Astrocyte (in vitro differentiated cells and primary cell): ENCODE data around the gene C1QTNF12. TPM values are rescaled to one million over a fixed set of nuclear protein-coding genes. Genes with fewer than 3 reads are reported as not detected.

Experiments used
- DNase-seq: peaks from one replicate; pipeline ENCODE4 v3.0.0-alpha.2; 2010; ENCODE audit warnings: low read depth
- FAIRE-seq: peaks from 2 replicates; lab custom pipeline; 2011; peaks lifted over from hg19 to GRCh38; lab: Jason Lieb, UNC
- H2AFZ ChIP-seq: 2 replicates; pipeline ENCODE4 v1.6.0; 2012; ENCODE audit warnings: low read depth, low read length, inconsistent platforms
- H3K27ac ChIP-seq: 2 replicates; pipeline ENCODE4 v1.5.1; 2011; ENCODE audit warnings: low read depth, low read length, inconsistent platforms
- H3K27me3 ChIP-seq: 2 replicates; pipeline ENCODE4 v1.6.0; 2011; ENCODE audit warnings: low read length, inconsistent platforms; ENCODE audit not compliant: insufficient read depth
- H3K36me3 ChIP-seq: 2 replicates; pipeline ENCODE4 v1.5.1; 2011; ENCODE audit warnings: low read length, inconsistent platforms; ENCODE audit not compliant: insufficient read depth
- H3K4me1 ChIP-seq: 2 replicates; pipeline ENCODE4 v1.5.1; 2011; ENCODE audit warnings: low read length, inconsistent platforms; ENCODE audit not compliant: insufficient read depth
- H3K4me2 ChIP-seq: 2 replicates; pipeline ENCODE4 v1.6.0; 2012; ENCODE audit warnings: low read length, inconsistent platforms
- H3K4me3 ChIP-seq: 2 replicates; pipeline ENCODE4 v1.5.1; 2011; ENCODE audit warnings: low read depth, mild to moderate bottlenecking, low read length, inconsistent platforms; ENCODE audit not compliant: insufficient read depth
- H3K79me2 ChIP-seq: 2 replicates; pipeline ENCODE4 v1.6.0; 2012; ENCODE audit warnings: mild to moderate bottlenecking, low read length, inconsistent platforms; ENCODE audit not compliant: insufficient read depth
- H3K9ac ChIP-seq: 2 replicates; pipeline ENCODE4 v1.6.0; 2012; ENCODE audit warnings: mild to moderate bottlenecking, low read length, inconsistent platforms
- H3K9me3 ChIP-seq: 2 replicates; pipeline ENCODE4 v1.5.1; 2012; ENCODE audit warnings: low read depth, mild to moderate bottlenecking, low read length, inconsistent platforms; ENCODE audit not compliant: insufficient read depth
- H4K20me1 ChIP-seq: 2 replicates; pipeline ENCODE4 v1.6.0; 2012; ENCODE audit warnings: low read length, inconsistent platforms; ENCODE audit not compliant: insufficient read depth
- H3K27ac Mint-ChIP-seq: one replicate; pipeline ENCODE4 v1.8.0; 2021; ENCODE audit warnings: mild to moderate bottlenecking, mixed read lengths; ENCODE audit not compliant: unreplicated experiment
- H3K27me3 Mint-ChIP-seq: one replicate; pipeline ENCODE4 v1.8.0; 2021; ENCODE audit warnings: low read depth, mixed read lengths; ENCODE audit not compliant: unreplicated experiment
- H3K36me3 Mint-ChIP-seq: one replicate; pipeline ENCODE4 v1.8.0; 2021; ENCODE audit warnings: low read depth, mixed read lengths; ENCODE audit not compliant: unreplicated experiment
- H3K4me1 Mint-ChIP-seq: one replicate; pipeline ENCODE4 v1.8.0; 2021; ENCODE audit warnings: low read depth, mixed read lengths; ENCODE audit not compliant: unreplicated experiment
- H3K4me3 Mint-ChIP-seq: one replicate; pipeline ENCODE4 v1.8.0; 2021; ENCODE audit warnings: mild to moderate bottlenecking, moderate library complexity, mixed read lengths; ENCODE audit not compliant: unreplicated experiment
- H3K9me3 Mint-ChIP-seq: one replicate; pipeline ENCODE4 v1.8.0; 2021; ENCODE audit warnings: mild to moderate bottlenecking, mixed read lengths; ENCODE audit not compliant: unreplicated experiment
- EZH2 ChIP-seq: IDR thresholded peaks from 2 replicates; pipeline ENCODE4 v1.6.1; 2012; ENCODE audit warnings: mild to moderate bottlenecking, low read length, inconsistent platforms; ENCODE audit not compliant: insufficient read depth
- total RNA-seq: library from RNA; stranded (reverse); gene quantifications from 2 replicates; pipeline ENCODE4 v1.2.1, GENCODE V29; 2021
- TF ChIP-seq, protein P1 (sequence below): IDR thresholded peaks from 2 replicates; pipeline ENCODE4 v1.5.1; 2011; ENCODE audit warnings: low read depth, mild to moderate bottlenecking, inconsistent platforms, low read length, moderate library complexity; ENCODE audit not compliant: insufficient read depth

The C1QTNF12 gene
- total RNA-seq, 1 donor from 2014 or later = 3.9 TPM

GRCh38 chr1:1199961-1200875 lies 46.3 kb downstream of the C1QTNF12 start:
- H3K4me2 ChIP-seq = peak overlapping the region; percentile 70
- Mint-ChIP-seq H3K36me3 (no peaks in the 10 kb centered on the region), H3K27me3 (peaks cover 10% of the 10 kb centered on the region), H3K4me1 (no peaks in the 10 kb centered on the region), H3K27ac (no peak overlapping the region), H3K4me3 (no peak overlapping the region), H3K9me3 (peaks cover 1% of the 10 kb centered on the region)
- no peak overlapping the region for H3K4me3 ChIP-seq
- peak overlapping the region; percentile 27 for H3K9ac ChIP-seq
- DNase-seq = no peak
- no peaks in the 10 kb centered on the region for H3K79me2 ChIP-seq
- no peaks in the 10 kb centered on the region for H3K9me3 ChIP-seq
- H3K27me3 ChIP-seq = no peaks in the 10 kb centered on the region
- H2AFZ ChIP-seq = no peak overlapping the region
- no peaks in the 10 kb centered on the region for H3K36me3 ChIP-seq
- TF ChIP-seq, protein P1, sequence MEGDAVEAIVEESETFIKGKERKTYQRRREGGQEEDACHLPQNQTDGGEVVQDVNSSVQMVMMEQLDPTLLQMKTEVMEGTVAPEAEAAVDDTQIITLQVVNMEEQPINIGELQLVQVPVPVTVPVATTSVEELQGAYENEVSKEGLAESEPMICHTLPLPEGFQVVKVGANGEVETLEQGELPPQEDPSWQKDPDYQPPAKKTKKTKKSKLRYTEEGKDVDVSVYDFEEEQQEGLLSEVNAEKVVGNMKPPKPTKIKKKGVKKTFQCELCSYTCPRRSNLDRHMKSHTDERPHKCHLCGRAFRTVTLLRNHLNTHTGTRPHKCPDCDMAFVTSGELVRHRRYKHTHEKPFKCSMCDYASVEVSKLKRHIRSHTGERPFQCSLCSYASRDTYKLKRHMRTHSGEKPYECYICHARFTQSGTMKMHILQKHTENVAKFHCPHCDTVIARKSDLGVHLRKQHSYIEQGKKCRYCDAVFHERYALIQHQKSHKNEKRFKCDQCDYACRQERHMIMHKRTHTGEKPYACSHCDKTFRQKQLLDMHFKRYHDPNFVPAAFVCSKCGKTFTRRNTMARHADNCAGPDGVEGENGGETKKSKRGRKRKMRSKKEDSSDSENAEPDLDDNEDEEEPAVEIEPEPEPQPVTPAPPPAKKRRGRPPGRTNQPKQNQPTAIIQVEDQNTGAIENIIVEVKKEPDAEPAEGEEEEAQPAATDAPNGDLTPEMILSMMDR = no peak
- no peak for TF ChIP-seq EZH2
- H3K4me1 ChIP-seq = no peaks in the 10 kb centered on the region
- no peak for FAIRE-seq
- no peaks in the 10 kb centered on the region for H4K20me1 ChIP-seq
- no peak overlapping the region for H3K27ac ChIP-seq

DNA sequence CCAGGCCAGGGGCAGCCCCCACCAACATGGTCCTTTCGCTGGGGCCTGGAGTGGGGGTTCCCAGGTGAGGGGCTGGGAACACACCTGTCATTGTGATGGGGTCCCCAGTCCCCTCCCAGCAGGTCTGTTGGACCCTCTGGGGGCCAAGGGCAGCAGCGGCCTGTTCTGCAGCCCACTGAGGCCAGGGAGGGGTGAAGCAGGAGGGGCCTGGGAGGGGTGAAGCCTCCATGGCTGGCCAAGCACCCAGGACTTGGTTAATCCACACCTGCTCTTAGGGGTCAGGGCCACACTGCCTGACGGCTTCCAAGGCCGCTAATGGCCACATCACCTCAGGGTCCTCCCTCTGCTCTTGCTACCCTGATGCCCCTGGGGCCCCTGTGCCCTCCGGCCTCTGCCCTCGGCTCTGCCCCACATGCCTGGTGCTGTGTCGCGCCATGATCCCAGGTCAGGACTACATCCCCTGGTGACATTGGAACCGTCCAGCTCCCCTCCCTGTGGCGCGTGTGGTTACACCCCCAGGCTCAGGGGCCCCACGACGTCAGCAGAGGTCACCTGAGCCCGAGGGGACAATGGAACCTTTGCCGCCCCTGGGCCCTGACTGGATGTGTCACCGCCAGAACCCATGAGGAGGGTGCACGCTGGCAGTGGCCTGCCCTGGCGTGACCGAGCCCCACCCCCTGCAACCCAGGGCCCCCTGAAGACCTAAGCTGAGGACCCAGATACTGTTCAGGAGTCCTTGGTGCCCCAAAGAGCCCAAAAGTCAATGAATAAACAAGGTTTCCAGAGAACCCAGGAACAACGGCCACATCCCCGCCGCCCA lies 47.2 kb downstream of the C1QTNF12 start:
- H3K9me3 ChIP-seq = no peaks in the 10 kb centered on the region
- H3K27me3 Mint-ChIP-seq = peaks cover 18% of the 10 kb centered on the region
- no peak for DNase-seq

More for the DNA sequence above, 47.2 kb downstream of the C1QTNF12 start:
- Histone ChIP-seq H3K79me2 (no peaks in the 10 kb centered on the region), H3K36me3 (no peaks in the 10 kb centered on the region), H3K27ac (no peak overlapping the region), H3K4me1 (no peaks in the 10 kb centered on the region), H3K9ac (no peak overlapping the region), H4K20me1 (no peaks in the 10 kb centered on the region), H3K27me3 (no peaks in the 10 kb centered on the region), H2AFZ (no peak overlapping the region), H3K4me2 (no peak overlapping the region), H3K4me3 (no peak overlapping the region)
- no peak overlapping the region for H3K4me3 Mint-ChIP-seq
- FAIRE-seq = no peak
- no peak for TF ChIP-seq EZH2
- TF ChIP-seq, protein P1 = no peak
- H3K27ac Mint-ChIP-seq = no peak overlapping the region
- peaks cover 9% of the 10 kb centered on the region for H3K9me3 Mint-ChIP-seq
- no peaks in the 10 kb centered on the region for H3K4me1 Mint-ChIP-seq
- H3K36me3 Mint-ChIP-seq = no peaks in the 10 kb centered on the region
